AG04449 (cell line): ENCODE data around the gene SLC38A1.

ENCODE experiments used
- CTCF ChIA-PET: fragments of 350-600 bp; formaldehyde crosslinking; extraction: SDS; loops from one replicate; lab custom pipeline; 2021; ENCODE audit warnings: antibody characterized with exemption; lab: Yijun Ruan, JAX
- POLR2A ChIA-PET: fragments of 400-600, 350-600 bp; formaldehyde crosslinking; extraction: SDS; loops from one replicate; lab custom pipeline; 2020; ENCODE audit warnings: antibody characterized with exemption, inconsistent platforms; lab: Yijun Ruan, JAX
- DNase-seq: peaks from one replicate; pipeline ENCODE4 v3.0.0-alpha.2; 2010; ENCODE audit warnings: low read depth, low spot score
- H3K4me3 ChIP-seq: 2 replicates; pipeline ENCODE4 v1.5.1; 2011; ENCODE audit warnings: low read depth, mild to moderate bottlenecking, control low read depth, low read length
- CTCF ChIP-seq: IDR thresholded peaks from one replicate; pipeline ENCODE4 v1.5.1; 2011; ENCODE audit warnings: mild to moderate bottlenecking, moderate library complexity, low read length, control low read depth, inconsistent platforms; ENCODE audit not compliant: insufficient read depth; ENCODE audit errors: missing control alignments

SLC38A1 gene

GRCh38 chr12:46242569-46242968 lies 26.3 kb downstream of the SLC38A1 start:
- DNase-seq, result no peak
- ChIA-PET CTCF (no interaction called here), POLR2A (no interaction called here)
- TF ChIP-seq CTCF, result no peak
- H3K4me3 ChIP-seq, result no peak overlapping the region

- ChIA-PET CTCF (no interaction called here), POLR2A (no interaction called here)
- H3K4me3 ChIP-seq, result no peak overlapping the region
- no peak for DNase-seq
- no peak for TF ChIP-seq CTCF
Observed at GRCh38 chr12:46240436-46240835, 28.4 kb downstream of the SLC38A1 start.

GRCh38 chr12:46238821-46239220 lies 30.0 kb downstream of the SLC38A1 start:
- CTCF ChIA-PET, result interaction anchor here (1.0 kb wide), 1 partner anchor 64 kb away, joined by 3 read pairs; no protein-coding TSS in a partner anchor
- no peak overlapping the region for H3K4me3 ChIP-seq
- no peak for TF ChIP-seq CTCF
- DNase-seq, result no peak
- POLR2A ChIA-PET, result no interaction called here

GRCh38 chr12:46237371-46238045 lies 31.3 kb downstream of the SLC38A1 start:
- TF ChIP-seq CTCF, result no peak
- H3K4me3 ChIP-seq, result no peak overlapping the region
- CTCF ChIA-PET, result interaction anchor here (1.0 kb wide), 1 partner anchor 66 kb away, joined by 3 read pairs; no protein-coding TSS in a partner anchor
- no peak for DNase-seq
- POLR2A ChIA-PET, result no interaction called here

- H3K4me3 ChIP-seq, result no peak overlapping the region
- DNase-seq, result no peak
- ChIA-PET POLR2A (no interaction called here), CTCF (no interaction called here)
- TF ChIP-seq CTCF, result no peak
Observed at GRCh38 chr12:46234000-46234399, 34.8 kb downstream of the SLC38A1 start.

GRCh38 chr12:46233423-46233822 lies 35.4 kb downstream of the SLC38A1 start:
- POLR2A ChIA-PET, result no interaction called here
- no peak for TF ChIP-seq CTCF
- no peak overlapping the region for H3K4me3 ChIP-seq

More at GRCh38 chr12:46233423-46233822, 35.4 kb downstream of the SLC38A1 start:
- CTCF ChIA-PET, result no interaction called here
- no peak for DNase-seq
